HEK293 (cell line): ENCODE results near the gene ZNF532.

Experiments
- CTCF ChIA-PET: fragments of 350-600 bp; formaldehyde crosslinking; extraction: SDS; loops from one replicate; lab custom pipeline; 2021; ENCODE audit warnings: antibody characterized with exemption; lab: Yijun Ruan, JAX
- POLR2A ChIA-PET: fragments of 300-600 bp; formaldehyde crosslinking; extraction: SDS; loops from one replicate; lab custom pipeline; 2020; ENCODE audit warnings: antibody characterized with exemption, inconsistent platforms; lab: Yijun Ruan, JAX
- H3K27ac ChIP-seq: fragments of 200-500 bp; sonication (Bioruptor generic); 2 replicates; pipeline ENCODE4 v1.5.1; 2014; ENCODE audit warnings: low read depth, low read length, control low read depth, inconsistent platforms; ENCODE audit errors: extremely low read depth
- H3K36me3 ChIP-seq, 2 experiments: fragments of 200-500 bp in 1 of 2; sonication (Bioruptor generic) in 1 of 2; 1 replicate in 1 of 2; 2 replicates in 1 of 2; pipeline ENCODE4 v1.5.1; 2014 to 2017; ENCODE audit warnings: inconsistent platforms in 2 of 2, low read length in 2 of 2; ENCODE audit not compliant: control insufficient read depth in 2 of 2, insufficient read depth in 1 of 2
- H3K4me1 ChIP-seq: fragments of 200-500 bp; sonication (Bioruptor generic); 2 replicates; pipeline ENCODE4 v1.5.1; 2014; ENCODE audit warnings: mild to moderate bottlenecking, low read length, inconsistent platforms; ENCODE audit not compliant: control insufficient read depth, insufficient read depth
- H3K4me3 ChIP-seq: 2 replicates; pipeline ENCODE4 v1.5.1; 2011; ENCODE audit warnings: low read depth, mild to moderate bottlenecking, control low read depth, low read length, moderate library complexity
- H3K9me3 ChIP-seq: fragments of 200-500 bp; sonication (Bioruptor generic); 2 replicates; pipeline ENCODE4 v1.5.1; 2014; ENCODE audit warnings: low read depth, low read length, inconsistent platforms; ENCODE audit not compliant: control insufficient read depth, insufficient read depth
- GLIS2 ChIP-seq: fragments of 450-650 bp; formaldehyde crosslinking; IDR thresholded peaks from 2 replicates; pipeline ENCODE4 v1.5.1; 2016; ENCODE audit warnings: missing biosample characterization, missing genetic modification characterization
- MZF1 ChIP-seq: fragments of 450-650 bp; formaldehyde crosslinking; IDR thresholded peaks from 2 replicates; pipeline ENCODE4 v1.5.1; 2017; ENCODE audit warnings: missing biosample characterization, missing genetic modification characterization, borderline replicate concordance
- PRDM10 ChIP-seq: fragments of 450-650 bp; formaldehyde crosslinking; IDR thresholded peaks from 2 replicates; pipeline ENCODE4 v1.5.1; 2016; ENCODE audit warnings: missing biosample characterization, missing genetic modification characterization
- ZBTB11 ChIP-seq: fragments of 450-650 bp; formaldehyde crosslinking; conservative IDR thresholded peaks from 2 replicates; pipeline ENCODE4 v1.5.1; 2016; ENCODE audit warnings: low read depth, missing biosample characterization, missing genetic modification characterization
- ZBTB8A ChIP-seq: fragments of 450-650 bp; formaldehyde crosslinking; IDR thresholded peaks from 2 replicates; pipeline ENCODE4 v1.5.1; 2016; ENCODE audit warnings: missing biosample characterization, missing genetic modification characterization
- ZNF10 ChIP-seq: fragments of 450-650 bp; formaldehyde crosslinking; IDR thresholded peaks from 2 replicates; pipeline ENCODE4 v1.5.1; 2017; ENCODE audit warnings: missing biosample characterization, missing genetic modification characterization
- ZNF155 ChIP-seq: fragments of 450-650 bp; formaldehyde crosslinking; IDR thresholded peaks from 2 replicates; pipeline ENCODE4 v1.5.1; 2016; ENCODE audit warnings: missing biosample characterization, missing genetic modification characterization
- ZNF2 ChIP-seq: fragments of 450-650 bp; formaldehyde crosslinking; IDR thresholded peaks from 2 replicates; pipeline ENCODE4 v1.5.1; 2016; ENCODE audit warnings: missing biosample characterization, missing genetic modification characterization
- ZNF23 ChIP-seq: fragments of 450-650 bp; formaldehyde crosslinking; IDR thresholded peaks from 2 replicates; pipeline ENCODE4 v1.5.1; 2016; ENCODE audit warnings: missing biosample characterization, missing genetic modification characterization, borderline replicate concordance
- ZNF280C ChIP-seq: fragments of 450-650 bp; formaldehyde crosslinking; IDR thresholded peaks from 2 replicates; pipeline ENCODE4 v1.5.1; 2016; ENCODE audit warnings: missing biosample characterization, missing genetic modification characterization
- ZNF302 ChIP-seq: fragments of 450-650 bp; formaldehyde crosslinking; IDR thresholded peaks from 2 replicates; pipeline ENCODE4 v1.5.1; 2016; ENCODE audit warnings: missing biosample characterization, missing genetic modification characterization, low read depth
- ZNF501 ChIP-seq: fragments of 450-650 bp; formaldehyde crosslinking; IDR thresholded peaks from 2 replicates; pipeline ENCODE4 v1.5.1; 2016; ENCODE audit warnings: missing biosample characterization, missing genetic modification characterization
- ZNF513 ChIP-seq: fragments of 450-650 bp; IDR thresholded peaks from 2 replicates; pipeline ENCODE4 v1.5.1; 2018; ENCODE audit warnings: missing biosample characterization, missing genetic modification characterization
- ZNF621 ChIP-seq: fragments of 450-650 bp; formaldehyde crosslinking; IDR thresholded peaks from 2 replicates; pipeline ENCODE4 v1.5.1; 2017; ENCODE audit warnings: missing biosample characterization, missing genetic modification characterization
- ZNF701 ChIP-seq: fragments of 450-650 bp; formaldehyde crosslinking; IDR thresholded peaks from 2 replicates; pipeline ENCODE4 v1.5.1; 2016; ENCODE audit warnings: missing biosample characterization, missing genetic modification characterization
- ZSCAN4 ChIP-seq: fragments of 450-650 bp; formaldehyde crosslinking; IDR thresholded peaks from 2 replicates; pipeline ENCODE4 v1.5.1; 2017; ENCODE audit warnings: missing biosample characterization, missing genetic modification characterization

The ZNF532 gene

GRCh38 chr18:58998401-58999203, 133.9 kb downstream of the ZNF532 start:
- H3K4me3 ChIP-seq, result no peak overlapping the region

More at GRCh38 chr18:58998401-58999203, 133.9 kb downstream of the ZNF532 start:
- ChIA-PET POLR2A (no interaction called here), CTCF (interaction anchor here (1.0 to 1.4 kb wide), 2 partner anchors 9 to 218 kb away, joined by 3 to 6 read pairs; no protein-coding TSS in a partner anchor)
- Histone ChIP-seq H3K9me3 (no peaks in the 10 kb centered on the region), H3K27ac (no peak overlapping the region), H3K4me1 (0 out of 2 replicates have a peak, but pooled peaks cover 3% of the 10 kb centered on the region), H3K36me3 (no peaks in the 10 kb centered on the region)
- TF ChIP-seq ZNF501, result no peak
- no peak for TF ChIP-seq ZNF10 (tag by site-specific recombination)
- no peak for TF ChIP-seq GLIS2 (tag by site-specific recombination)
- no peak for TF ChIP-seq ZNF701 (tag by site-specific recombination)
- TF ChIP-seq MZF1 (tag by site-specific recombination), result no peak
- TF ChIP-seq ZNF513 (tag by site-specific recombination), result no peak
- TF ChIP-seq ZNF302, result no peak
- TF ChIP-seq PRDM10, result no peak
- no peak for TF ChIP-seq ZNF621
- TF ChIP-seq ZBTB11 (tag by site-specific recombination), result no peak
- no peak for TF ChIP-seq ZNF280C (tag by site-specific recombination)
- no peak for TF ChIP-seq ZBTB8A
- no peak for TF ChIP-seq ZSCAN4 (tag by site-specific recombination)
- TF ChIP-seq ZNF2, result no peak
- TF ChIP-seq ZNF23 (tag by site-specific recombination), result no peak
- TF ChIP-seq ZNF155 (tag by site-specific recombination), result no peak
